Trophoblast cell (in vitro differentiated cells and primary cell): ENCODE data around the gene MCU.
"Not testable (repeated sequence)": the region's sequence is repeated elsewhere in the genome, so short reads cannot be mapped to it uniquely, and the experiment has no call there.

Experiments
- DNase-seq, 2 donors: peaks; one replicate each; pipeline ENCODE4 v3.0.0-alpha.2; 2016
- H2AFZ ChIP-seq: 2 replicates; pipeline ENCODE4 v1.6.1; 2013; ENCODE audit warnings: low read length, moderate library complexity, mild to moderate bottlenecking; ENCODE audit not compliant: insufficient read depth, poor library complexity
- H2AK5ac ChIP-seq: 2 replicates; pipeline ENCODE4 v1.6.1; 2013; ENCODE audit warnings: mild to moderate bottlenecking, low read length
- H2BK120ac ChIP-seq: 2 replicates; pipeline ENCODE4 v1.6.1; 2013; ENCODE audit warnings: low read length, mild to moderate bottlenecking, moderate library complexity; ENCODE audit not compliant: insufficient read depth, poor library complexity
- H2BK12ac ChIP-seq: 2 replicates; pipeline ENCODE4 v1.6.1; 2013; ENCODE audit warnings: mild to moderate bottlenecking, low read length, moderate library complexity
- H2BK5ac ChIP-seq: 2 replicates; pipeline ENCODE4 v1.6.1; 2013; ENCODE audit warnings: low read length, low read depth, moderate library complexity, mild to moderate bottlenecking; ENCODE audit not compliant: poor library complexity
- H3K14ac ChIP-seq: 2 replicates; pipeline ENCODE4 v1.6.1; 2013; ENCODE audit warnings: mild to moderate bottlenecking, low read length
- H3K18ac ChIP-seq: 2 replicates; pipeline ENCODE4 v1.6.1; 2013; ENCODE audit warnings: mild to moderate bottlenecking, low read length
- H3K23ac ChIP-seq: 2 replicates; pipeline ENCODE4 v1.6.1; 2013; ENCODE audit warnings: low read length
- H3K27ac ChIP-seq: 2 replicates; pipeline ENCODE4 v1.5.1; 2013; ENCODE audit warnings: low read depth, mild to moderate bottlenecking, inconsistent platforms, low read length, moderate library complexity
- H3K27me3 ChIP-seq: 2 replicates; pipeline ENCODE4 v1.6.1; 2013; ENCODE audit warnings: inconsistent platforms, mild to moderate bottlenecking, low read length, moderate library complexity; ENCODE audit not compliant: insufficient read depth
- H3K36me3 ChIP-seq, 2 experiments: 1 replicate in 1 of 2; 2 replicates in 1 of 2; pipeline ENCODE4 v1.6.1; 2013; ENCODE audit warnings: low read length in 2 of 2, mild to moderate bottlenecking in 2 of 2, moderate library complexity in 1 of 2; ENCODE audit not compliant: insufficient read depth in 2 of 2, control insufficient read depth in 1 of 2
- H3K4ac ChIP-seq: 2 replicates; pipeline ENCODE4 v1.6.1; 2013; ENCODE audit warnings: low read depth, mild to moderate bottlenecking, low read length, moderate library complexity
- H3K4me1 ChIP-seq, 2 experiments: 1 replicate in 1 of 2; 2 replicates in 1 of 2; pipeline ENCODE4 v1.6.1; 2013; ENCODE audit warnings: low read length in 2 of 2, mild to moderate bottlenecking in 2 of 2, moderate library complexity in 1 of 2; ENCODE audit not compliant: insufficient read depth in 2 of 2, control insufficient read depth in 1 of 2
- H3K4me2 ChIP-seq: 2 replicates; pipeline ENCODE4 v1.6.1; 2013; ENCODE audit warnings: inconsistent platforms, mild to moderate bottlenecking, low read length, moderate library complexity
- H3K4me3 ChIP-seq: 2 replicates; pipeline ENCODE4 v1.5.1; 2013; ENCODE audit warnings: mild to moderate bottlenecking, low read depth, low read length, inconsistent platforms
- H3K79me1 ChIP-seq: one replicate; pipeline ENCODE4 v1.6.1; 2013; ENCODE audit warnings: low read length
- H3K79me2 ChIP-seq: 2 replicates; pipeline ENCODE4 v1.6.1; 2013; ENCODE audit warnings: low read length, mild to moderate bottlenecking; ENCODE audit not compliant: control insufficient read depth, insufficient read depth, poor library complexity
- H3K9ac ChIP-seq: 2 replicates; pipeline ENCODE4 v1.6.1; 2013; ENCODE audit warnings: mild to moderate bottlenecking, low read length
- H3K9me3 ChIP-seq: 2 replicates; pipeline ENCODE4 v1.6.1; 2013; ENCODE audit warnings: low read depth, mild to moderate bottlenecking, control low read depth, inconsistent platforms, low read length; ENCODE audit not compliant: insufficient read depth
- H4K12ac ChIP-seq: 2 replicates; pipeline ENCODE4 v1.6.1; 2013; ENCODE audit warnings: low read depth, mild to moderate bottlenecking, low read length, moderate library complexity
- H4K8ac ChIP-seq: 2 replicates; pipeline ENCODE4 v1.6.1; 2013; ENCODE audit warnings: low read depth, mild to moderate bottlenecking, low read length, moderate library complexity
- H4K91ac ChIP-seq: one replicate; pipeline ENCODE4 v1.6.1; 2013; ENCODE audit warnings: low read depth, mild to moderate bottlenecking, low read length, moderate library complexity
- WGBS: extraction: QIAGEN DNeasy Blood & Tissue Kit; methylation state at CpG from one replicate; pipeline ENCODE4 v1.1.7; 2013; ENCODE audit warnings: missing lambda C conversion rate; ENCODE audit not compliant: insufficient read length, insufficient coverage; ENCODE audit errors: extremely low coverage; 5-methylcytosine and 5-hydroxymethylcytosine counted together

The MCU gene

DNA sequence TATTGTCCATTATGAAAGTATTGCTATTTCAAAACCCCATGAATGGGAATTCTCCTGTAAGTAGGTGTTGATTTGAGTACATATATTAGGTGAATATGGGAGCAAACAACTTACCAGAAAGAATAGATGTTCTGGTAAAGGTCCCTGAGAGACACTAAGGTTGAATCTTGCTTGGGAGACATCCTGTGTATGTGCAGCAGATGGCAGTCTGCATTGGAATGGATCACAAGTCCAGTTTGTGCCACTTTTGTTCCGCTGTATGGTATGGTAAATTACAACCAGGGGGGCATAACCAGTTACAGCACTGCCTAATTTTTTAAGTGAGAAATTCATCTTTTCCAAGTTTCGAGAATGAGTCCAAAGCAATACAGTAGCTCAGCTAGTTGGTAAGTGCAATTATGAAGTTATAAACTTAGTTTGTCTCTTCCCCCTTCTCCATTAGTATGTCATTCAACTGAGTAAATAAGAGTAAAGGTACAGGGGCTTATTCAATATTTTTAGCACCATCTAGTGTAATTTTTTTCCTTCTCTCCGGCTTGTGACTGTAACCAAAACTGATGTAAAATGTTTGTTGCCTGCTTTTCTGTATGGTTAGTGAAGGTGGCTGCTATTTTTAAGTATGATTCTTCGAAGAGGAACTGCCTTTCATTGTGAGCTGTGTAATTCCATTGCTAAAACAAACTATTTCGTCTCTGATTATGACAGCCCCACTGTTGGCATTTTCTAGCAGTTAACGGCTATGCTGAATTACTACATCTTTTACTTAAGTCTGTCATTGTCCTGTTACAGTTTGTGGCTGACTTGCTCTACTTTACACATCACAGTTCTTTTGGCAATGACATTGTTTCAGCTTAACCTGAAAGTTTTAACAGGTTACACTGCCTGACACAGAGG, 2.8 kb downstream of the MCU start:
- H2BK120ac ChIP-seq, result no peak overlapping the region
- H3K18ac ChIP-seq, result no peak overlapping the region
- no peak overlapping the region for H4K12ac ChIP-seq
- H3K27ac ChIP-seq, result no peak overlapping the region
- no peak overlapping the region for H3K23ac ChIP-seq
- peaks cover 4 to 6% of the 10 kb centered on the region in 2 experiments for H3K4me1 ChIP-seq
- H4K8ac ChIP-seq, result no peak overlapping the region
- no peak overlapping the region for H3K4me2 ChIP-seq
- peak; percentile 11 to 39 for DNase-seq
- WGBS, result no CpG with 5 or more reads among the region's 6 CpGs
- H2AK5ac ChIP-seq, result no peak overlapping the region
- no peak overlapping the region for H4K91ac ChIP-seq
- peaks cover 7% of the 10 kb centered on the region for H3K79me1 ChIP-seq
- no peak overlapping the region for H3K4ac ChIP-seq
- H3K9me3 ChIP-seq, result no peaks in the 10 kb centered on the region
- no peak overlapping the region for H3K9ac ChIP-seq
- no peaks in the 10 kb centered on the region for H3K36me3 ChIP-seq
- no peak overlapping the region for H3K4me3 ChIP-seq
- no peaks in the 10 kb centered on the region for H3K27me3 ChIP-seq
- peaks cover 8% of the 10 kb centered on the region for H3K79me2 ChIP-seq
- H2AFZ ChIP-seq, result no peak overlapping the region
- no peak overlapping the region for H2BK5ac ChIP-seq
- H2BK12ac ChIP-seq, result no peak overlapping the region
- no peak overlapping the region for H3K14ac ChIP-seq

DNA sequence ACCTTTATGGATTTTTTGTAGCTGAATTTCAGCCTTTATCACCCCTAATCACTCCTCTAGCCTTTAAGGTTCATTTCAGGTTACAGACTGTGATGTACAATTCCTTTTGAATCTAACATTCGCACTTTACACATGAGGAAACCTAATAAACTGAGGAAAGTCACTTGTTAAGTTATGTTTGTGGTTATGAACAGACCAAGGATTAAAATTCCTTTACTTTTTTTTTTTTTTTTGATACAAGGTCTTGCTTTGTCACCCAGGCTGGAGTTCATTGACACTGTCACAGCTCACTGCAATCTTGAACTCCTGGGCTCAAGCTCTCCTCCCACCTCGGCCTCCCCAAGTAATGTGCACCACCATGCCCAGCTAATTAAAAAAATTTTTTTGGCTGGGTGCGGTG, 3.6 kb downstream of the MCU start:
- no peak overlapping the region for H3K27ac ChIP-seq
- no peak overlapping the region for H3K18ac ChIP-seq
- H4K8ac ChIP-seq, result no peak overlapping the region
- peaks cover 4 to 6% of the 10 kb centered on the region in 2 experiments for H3K4me1 ChIP-seq
- H3K23ac ChIP-seq, result no peak overlapping the region
- H3K14ac ChIP-seq, result no peak overlapping the region
- H2AFZ ChIP-seq, result no peak overlapping the region
- no peak overlapping the region for H2AK5ac ChIP-seq
- H3K4me3 ChIP-seq, result no peak overlapping the region
- H4K12ac ChIP-seq, result no peak overlapping the region
- no peaks in the 10 kb centered on the region for H3K9me3 ChIP-seq
- H3K27me3 ChIP-seq, result no peaks in the 10 kb centered on the region
- H3K36me3 ChIP-seq, result no peaks in the 10 kb centered on the region
- no peak for DNase-seq
- no peak overlapping the region for H2BK5ac ChIP-seq
- no peak overlapping the region for H3K4me2 ChIP-seq
- H3K9ac ChIP-seq, result no peak overlapping the region
- H3K79me2 ChIP-seq, result peaks cover 8% of the 10 kb centered on the region
- WGBS, result no CpG with 5 or more reads among the region's 3 CpGs
- H4K91ac ChIP-seq, result no peak overlapping the region
- H2BK12ac ChIP-seq, result no peak overlapping the region
- H3K4ac ChIP-seq, result no peak overlapping the region
- H2BK120ac ChIP-seq, result no peak overlapping the region
- peaks cover 7% of the 10 kb centered on the region for H3K79me1 ChIP-seq

DNA sequence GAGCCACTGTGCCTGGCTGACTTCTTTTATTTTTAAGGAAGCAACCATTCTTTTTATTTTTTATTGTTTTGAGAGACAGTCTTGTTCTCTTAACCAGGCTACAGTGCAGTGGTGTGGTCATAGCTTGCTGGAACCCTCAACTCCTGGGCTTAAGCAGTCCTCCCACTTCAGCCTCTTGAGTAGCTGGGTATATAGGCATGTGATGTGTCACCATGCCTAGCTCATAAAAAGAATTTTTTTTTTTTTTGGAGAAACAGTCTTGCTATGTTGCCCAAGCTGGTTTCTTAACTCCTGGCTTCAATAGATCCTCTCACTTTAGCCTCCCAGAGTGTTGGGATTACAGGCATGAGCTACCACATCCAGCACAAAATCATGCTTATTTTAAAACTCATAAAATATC, 5.8 kb downstream of the MCU start:
- Histone ChIP-seq H3K4me2 (no peak overlapping the region), H2BK12ac (no peak overlapping the region), H3K79me1 (peaks cover under 1% of the 10 kb centered on the region), H3K27ac (no peak overlapping the region), H3K4me1 (peaks cover 2 to 3% of the 10 kb centered on the region in 2 experiments), H2BK5ac (no peak overlapping the region), H3K79me2 (peaks cover 1% of the 10 kb centered on the region), H3K18ac (no peak overlapping the region), H3K4me3 (no peak overlapping the region), H4K12ac (no peak overlapping the region), H3K9ac (no peak overlapping the region), H2AFZ (no peak overlapping the region), H4K91ac (no peak overlapping the region), H2BK120ac (no peak overlapping the region), H3K4ac (no peak overlapping the region), H3K14ac (no peak overlapping the region), H4K8ac (no peak overlapping the region), H2AK5ac (no peak overlapping the region), H3K36me3 (no peaks in the 10 kb centered on the region), H3K9me3 (no peaks in the 10 kb centered on the region), H3K23ac (no peak overlapping the region), H3K27me3 (no peaks in the 10 kb centered on the region)
- DNase-seq, result peak in 1 of 2 donors; percentile 52

DNA sequence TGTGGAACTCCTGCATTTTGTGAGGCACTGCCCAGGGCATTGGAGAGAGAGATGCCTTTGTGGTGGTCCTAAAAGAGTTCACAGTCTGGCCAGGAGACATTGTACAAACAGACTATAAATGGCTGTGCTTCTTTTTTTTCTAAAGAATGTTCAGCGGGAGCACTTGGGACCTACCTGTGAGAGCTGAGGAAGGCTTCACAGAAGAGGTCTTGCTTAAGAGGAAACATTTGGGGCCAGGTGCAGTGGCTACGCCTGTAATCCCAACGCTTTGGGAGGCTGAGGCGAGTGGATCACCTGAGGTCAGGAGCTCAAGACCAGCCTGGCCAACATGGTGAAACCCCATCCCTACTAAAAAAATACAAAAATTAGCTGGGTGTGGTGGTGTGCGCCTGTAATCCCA, 10.5 kb downstream of the MCU start:
- H2AFZ ChIP-seq, H2AK5ac ChIP-seq, H3K18ac ChIP-seq, H3K9me3 ChIP-seq, H2BK5ac ChIP-seq, H3K23ac ChIP-seq, H3K36me3 ChIP-seq, H3K4me2 ChIP-seq, H3K4me1 ChIP-seq, H4K8ac ChIP-seq, H3K4me3 ChIP-seq, H3K79me1 ChIP-seq, H3K9ac ChIP-seq, H4K91ac ChIP-seq, H3K27ac ChIP-seq, H3K27me3 ChIP-seq, H3K4ac ChIP-seq, H2BK120ac ChIP-seq, H4K12ac ChIP-seq, H3K79me2 ChIP-seq, H2BK12ac ChIP-seq, H3K14ac ChIP-seq: not testable (repeated sequence)
- peak in 1 of 2 donors; percentile 2 for DNase-seq
- no CpG with 5 or more reads among the region's 5 CpGs for WGBS
